HG03520 (cell line): ENCODE measurements around the gene CCNA2.
A peak's percentile ranks its signal among the peaks of the same experiment; 100 is the strongest.

ENCODE experiments used
- ATAC-seq: cut with Tn5 transposase; IDR thresholded peaks from one replicate; pipeline ENCODE4 v1.9.1; 2021; ENCODE audit warnings: mild to moderate bottlenecking, moderate library complexity; ENCODE audit not compliant: unreplicated experiment

CCNA2 gene

GRCh38 chr4:121823505-121824170 is at the start of gene CCNA2:
Gene CCNA2, minus strand, starts transcription at chr4:121823883. Its CDS starts 255 bp downstream, at chr4:121823628.
- ATAC-seq, result peak; percentile 93

GRCh38 chr4:121869841-121870822 is 46.4 kb upstream of the CCNA2 start, which contains the start of gene BBS7:
Gene BBS7, minus strand, starts transcription at chr4:121870474. Its CDS starts 161 bp downstream, at chr4:121870313.
- peak; percentile 98 for ATAC-seq

- ATAC-seq, result no peak
Observed at GRCh38 chr4:121863799-121864198, 40.1 kb upstream of the CCNA2 start.

GRCh38 chr4:121861426-121861825 is 37.7 kb upstream of the CCNA2 start:
- ATAC-seq, result no peak

GRCh38 chr4:121860121-121860520 is 36.4 kb upstream of the CCNA2 start:
- no peak for ATAC-seq

GRCh38 chr4:121851354-121851753 is 27.7 kb upstream of the CCNA2 start:
- no peak for ATAC-seq

GRCh38 chr4:121846662-121847061 is 23.0 kb upstream of the CCNA2 start:
- no peak for ATAC-seq

- ATAC-seq, result no peak
Observed at GRCh38 chr4:121842862-121843261, 19.2 kb upstream of the CCNA2 start.

- no peak for ATAC-seq
Observed at GRCh38 chr4:121838136-121838535, 14.5 kb upstream of the CCNA2 start.

GRCh38 chr4:121829511-121829910 is 5.8 kb upstream of the CCNA2 start:
- ATAC-seq, result no peak

- ATAC-seq, result no peak
Observed at GRCh38 chr4:121827853-121828252, 4.2 kb upstream of the CCNA2 start.

GRCh38 chr4:121824950-121825349 is 1.3 kb upstream of the CCNA2 start:
- no peak for ATAC-seq

GRCh38 chr4:121824171-121824527 is 466 bp upstream of the CCNA2 start:
- ATAC-seq, result no peak

- peak; percentile 43 for ATAC-seq
Observed at GRCh38 chr4:121822796-121823504, 733 bp downstream of the CCNA2 start.

- ATAC-seq, result no peak
Observed at GRCh38 chr4:121822047-121822446, 1.6 kb downstream of the CCNA2 start.

- ATAC-seq, result no peak
Observed at GRCh38 chr4:121819216-121819965, 4.3 kb downstream of the CCNA2 start.

GRCh38 chr4:121818215-121818614 is 5.5 kb downstream of the CCNA2 start:
- no peak for ATAC-seq

- ATAC-seq, result no peak
Observed at GRCh38 chr4:121817701-121818100, 6.0 kb downstream of the CCNA2 start.

GRCh38 chr4:121817006-121817405 is 6.7 kb downstream of the CCNA2 start:
- no peak for ATAC-seq

- no peak for ATAC-seq
Observed at GRCh38 chr4:121814756-121815155, 8.9 kb downstream of the CCNA2 start.

GRCh38 chr4:121811122-121811521 is 12.6 kb downstream of the CCNA2 start:
- no peak for ATAC-seq
